Stimulated activated CD4-positive, alpha-beta T cell treated with anti-CD3 and anti-CD28 coated beads, Interleukin-4, amount 100 ng/mL, for 4 hours (primary cell): ENCODE measurements around the gene DAPK1.

Experiments used
- DNase-seq, 2 experiments: peaks; one replicate each; pipeline ENCODE4 v3.0.0-alpha.2; 2020

The DAPK1 gene

DNA sequence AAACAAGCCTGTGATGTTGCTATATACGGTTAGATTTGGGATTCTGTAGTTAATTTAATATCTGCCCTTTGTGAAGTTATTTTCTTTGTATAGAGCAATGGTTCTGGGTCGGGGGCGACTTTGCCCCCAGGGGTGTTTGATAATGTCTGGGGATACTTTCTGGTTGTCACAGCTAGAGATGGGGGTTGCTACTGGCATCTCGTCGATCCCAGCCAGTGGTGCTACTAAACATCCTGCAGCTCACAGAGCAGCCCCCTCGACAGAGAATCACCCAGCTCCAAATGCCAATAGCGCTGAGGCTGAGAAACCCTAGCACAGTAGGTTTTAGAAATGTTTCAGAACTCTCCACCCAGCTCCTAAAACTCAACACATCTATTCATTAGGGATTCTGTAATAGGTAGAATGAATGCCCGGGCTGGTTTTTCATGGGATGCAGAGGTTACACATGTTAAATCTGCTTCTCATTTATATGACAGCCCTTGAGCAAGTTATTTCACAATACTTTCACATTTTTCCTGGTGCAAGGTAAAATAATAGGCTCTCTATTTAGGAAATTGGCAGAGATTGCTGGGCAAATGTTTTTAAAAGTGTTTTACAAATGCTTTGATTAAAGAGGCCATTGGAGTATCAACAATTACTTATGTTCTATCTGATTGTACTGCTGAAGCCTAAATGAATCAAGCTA is 153.1 kb downstream of the DAPK1 start:
- DNase-seq, result no peak

- no peak for DNase-seq
Measured at GRCh38 chr9:87651431-87651830, 153.8 kb downstream of the DAPK1 start.

DNA sequence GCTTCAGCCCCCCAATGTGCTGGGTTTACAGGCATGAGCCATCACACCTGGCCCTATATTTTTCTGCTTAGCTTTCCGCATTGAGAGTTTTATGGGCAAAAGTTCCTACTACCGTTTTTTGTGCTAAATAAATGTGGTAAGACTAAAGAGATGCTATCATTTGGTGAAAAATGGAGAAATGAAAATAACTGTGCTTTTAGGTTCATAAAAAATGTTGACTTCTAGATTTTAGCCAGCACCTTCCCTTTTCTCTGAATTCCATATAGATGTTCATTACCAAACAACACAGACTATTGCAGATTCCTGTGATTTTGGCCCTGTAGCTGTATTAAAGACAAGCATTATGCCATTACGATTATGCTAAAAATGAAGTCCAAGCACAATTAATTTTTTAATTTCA is 156.3 kb downstream of the DAPK1 start:
- DNase-seq, result no peak

DNA sequence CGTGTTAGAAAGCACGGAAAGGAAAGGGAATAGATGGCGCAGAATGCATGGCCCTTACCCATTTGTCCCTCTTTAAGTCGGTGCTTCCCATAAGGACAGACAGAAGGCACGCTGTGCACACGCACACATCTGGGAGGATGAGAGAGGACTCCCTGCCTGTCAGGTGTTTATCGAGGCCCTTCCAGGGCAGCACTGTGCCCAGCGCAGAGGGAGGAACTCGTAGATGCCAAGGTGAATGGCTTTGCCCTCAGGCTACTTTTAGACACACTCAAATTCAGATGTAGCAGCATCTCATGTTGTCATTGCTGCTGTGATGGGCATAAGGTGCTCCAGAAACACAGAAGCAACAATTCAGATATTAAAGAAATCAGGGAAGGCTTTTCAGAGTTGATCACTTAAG is 158.1 kb downstream of the DAPK1 start:
- no peak for DNase-seq

DNA sequence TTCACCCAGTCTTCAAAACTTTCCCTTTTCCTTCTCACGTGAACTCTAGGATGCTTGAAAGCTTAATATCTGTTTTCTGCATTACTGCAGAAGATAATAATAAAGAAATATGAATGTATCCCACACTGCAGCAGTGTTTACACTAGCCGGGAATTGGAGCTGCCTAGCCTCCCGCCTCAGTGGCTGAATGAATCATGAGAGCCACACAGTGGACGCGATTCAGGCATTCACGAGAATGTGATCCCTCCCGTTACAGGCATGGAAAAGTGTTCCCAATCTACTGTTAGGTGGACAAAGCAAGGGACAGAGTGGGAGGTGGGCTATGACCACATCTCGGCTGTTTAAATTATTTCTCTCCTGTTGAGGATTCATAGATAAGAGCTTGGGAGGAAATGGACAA is 158.8 kb downstream of the DAPK1 start:
- DNase-seq, result no peak

DNA sequence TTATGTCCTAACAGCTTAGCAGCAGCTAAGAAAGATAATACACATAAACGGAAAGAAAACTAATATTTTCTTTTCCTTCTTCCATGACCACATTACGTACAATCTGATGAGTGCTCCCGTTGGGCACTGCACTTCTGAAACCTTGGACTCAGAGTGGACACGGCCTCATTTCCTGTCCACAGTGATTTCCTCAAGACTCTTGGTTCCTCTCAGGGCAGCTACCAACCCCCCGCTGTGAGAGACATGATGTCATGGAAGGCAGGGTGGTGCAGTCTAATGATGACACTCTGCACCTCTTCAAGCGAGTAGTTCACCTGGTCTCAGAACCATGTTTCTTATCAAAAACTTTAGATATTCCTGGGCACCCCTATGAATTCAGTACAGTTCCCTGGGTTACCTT is 159.5 kb downstream of the DAPK1 start:
- no peak for DNase-seq

DNA sequence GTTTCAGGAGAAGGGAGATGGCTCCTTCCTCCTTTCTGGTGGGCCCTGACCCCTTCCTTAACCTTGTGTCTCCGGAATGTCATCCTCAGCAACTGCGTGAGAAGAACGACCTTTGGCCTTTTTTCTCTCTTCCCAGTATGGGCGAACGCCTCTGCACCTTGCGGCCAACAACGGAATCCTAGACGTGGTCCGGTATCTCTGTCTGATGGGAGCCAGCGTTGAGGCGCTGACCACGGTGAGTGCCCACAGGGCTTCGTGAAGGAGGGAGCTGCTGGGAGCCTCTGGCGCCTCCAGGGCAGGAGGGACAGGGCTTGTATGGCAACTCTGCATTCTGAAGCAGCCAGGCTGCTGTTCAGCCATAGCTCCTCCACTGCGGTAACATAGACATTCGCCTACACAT is 160.2 kb downstream of the DAPK1 start:
- no peak for DNase-seq

DNA sequence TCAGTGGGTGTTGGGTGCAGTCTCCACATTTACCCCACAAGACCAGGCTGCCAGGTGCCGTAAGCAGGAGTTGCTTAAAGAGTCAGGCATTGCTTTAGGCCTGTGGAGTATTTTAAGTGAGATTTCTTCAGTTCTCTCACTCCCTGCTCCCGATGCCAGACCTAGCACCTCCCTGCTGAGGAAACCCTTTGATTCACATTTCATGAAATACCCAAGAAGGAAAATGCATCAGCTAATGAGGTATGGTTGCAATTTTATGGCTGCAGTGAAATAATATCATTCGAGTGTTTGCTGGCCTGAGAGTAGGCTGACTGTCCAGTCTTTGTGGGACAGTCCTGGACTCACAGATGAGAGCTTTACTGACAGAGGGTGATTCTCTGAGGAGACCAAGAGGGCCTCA is 160.8 kb downstream of the DAPK1 start:
- DNase-seq, result no peak

DNA sequence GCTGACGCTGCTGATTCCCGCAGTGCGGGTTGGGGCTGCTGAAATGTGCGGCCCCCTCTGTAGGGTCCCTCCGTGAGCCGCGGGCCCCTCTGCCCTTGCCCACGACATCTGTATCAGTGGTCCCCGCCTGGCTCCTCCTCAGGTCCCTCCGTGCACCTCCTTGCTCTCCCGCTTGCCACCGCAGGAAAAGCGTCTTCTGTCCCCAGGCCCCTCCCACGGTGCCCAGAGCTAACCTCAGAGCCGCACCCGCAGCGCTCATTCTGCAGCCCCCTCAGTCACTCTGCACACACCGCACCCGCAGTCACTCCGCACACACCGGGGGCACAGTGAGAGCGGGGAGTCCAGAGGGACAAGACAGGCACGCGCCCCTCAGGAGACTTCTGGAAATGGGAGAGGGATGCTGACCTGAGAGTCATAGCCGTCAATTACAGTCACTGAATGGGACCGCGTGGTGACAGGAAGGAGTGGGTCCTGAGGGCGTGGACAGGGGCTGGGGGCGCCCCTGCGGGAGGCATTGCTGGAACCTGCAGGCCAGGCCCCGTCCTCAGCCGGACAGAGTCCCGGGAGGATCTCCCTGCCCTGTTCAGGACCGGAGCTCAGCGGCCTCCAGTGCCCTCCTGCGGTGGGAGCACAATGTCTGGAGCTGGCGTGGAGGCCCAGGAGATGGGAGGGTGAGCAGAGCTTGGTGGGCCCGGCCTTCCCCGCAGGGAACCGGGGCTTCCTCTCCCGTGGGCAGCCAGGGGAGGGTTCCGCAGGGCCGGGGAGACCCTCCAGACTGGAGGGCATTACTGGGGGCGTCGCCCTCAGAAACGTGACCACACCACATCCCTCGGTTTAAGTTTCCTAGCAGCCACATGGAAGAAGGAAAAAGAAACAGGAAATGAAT is 162.1 kb downstream of the DAPK1 start:
- no peak for DNase-seq

DNA sequence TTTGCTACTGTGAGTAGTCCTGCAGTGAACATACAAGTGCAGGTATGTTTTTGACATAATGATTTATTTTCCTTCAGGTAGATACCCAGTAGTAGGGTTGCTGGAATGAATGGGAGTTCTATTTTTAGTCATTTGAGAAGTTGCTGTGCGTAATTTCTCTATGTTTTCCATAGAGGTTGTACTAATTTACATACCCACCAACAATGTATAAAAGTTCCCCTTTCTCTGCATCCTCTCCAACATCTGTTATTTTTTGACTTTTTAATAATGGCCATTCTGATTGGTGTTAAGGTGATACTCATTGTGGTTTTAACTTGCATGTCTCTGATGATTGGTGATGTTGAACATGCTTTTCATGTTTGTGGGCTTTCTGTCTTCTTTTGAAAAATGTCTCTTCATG is 163.6 kb downstream of the DAPK1 start:
- no peak for DNase-seq

DNA sequence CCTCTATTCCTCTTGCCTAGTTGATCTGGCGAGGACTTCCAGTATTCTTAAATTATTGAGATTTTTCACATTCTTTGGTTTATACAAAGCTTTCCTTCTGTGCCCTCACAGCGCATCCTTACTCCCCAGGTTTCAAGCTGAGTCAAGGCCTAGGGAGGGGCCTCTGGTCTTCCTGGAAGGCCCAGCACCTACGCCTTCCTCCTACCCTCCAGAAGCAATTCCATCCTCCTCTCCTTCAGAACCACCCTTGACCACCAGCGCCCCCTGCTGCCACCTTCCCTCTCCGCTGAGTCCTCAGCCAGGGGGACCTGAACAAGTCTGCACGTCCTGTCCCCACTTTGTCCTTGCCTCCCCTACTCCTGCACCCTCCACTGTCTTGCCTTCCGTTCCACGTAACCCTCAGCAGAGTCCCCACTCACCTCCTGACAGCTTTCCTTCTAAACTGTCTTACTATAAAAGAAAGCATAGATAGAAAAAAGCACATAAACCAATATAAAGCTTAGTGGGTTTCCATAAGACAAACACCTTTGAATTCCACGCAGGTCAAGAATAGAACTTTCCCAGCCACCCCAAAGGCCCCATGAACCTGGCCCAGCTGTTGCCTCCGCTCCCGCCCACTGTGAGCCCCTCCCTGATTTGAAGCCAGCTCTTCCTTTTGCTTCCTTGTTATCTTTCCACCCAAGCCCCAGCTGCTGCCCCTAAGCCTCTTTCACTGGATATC is 165.3 kb downstream of the DAPK1 start:
- peak; percentile 21 to 68 for DNase-seq

GRCh38 chr9:87663556-87663955 is 165.9 kb downstream of the DAPK1 start:
- DNase-seq, result no peak

DNA sequence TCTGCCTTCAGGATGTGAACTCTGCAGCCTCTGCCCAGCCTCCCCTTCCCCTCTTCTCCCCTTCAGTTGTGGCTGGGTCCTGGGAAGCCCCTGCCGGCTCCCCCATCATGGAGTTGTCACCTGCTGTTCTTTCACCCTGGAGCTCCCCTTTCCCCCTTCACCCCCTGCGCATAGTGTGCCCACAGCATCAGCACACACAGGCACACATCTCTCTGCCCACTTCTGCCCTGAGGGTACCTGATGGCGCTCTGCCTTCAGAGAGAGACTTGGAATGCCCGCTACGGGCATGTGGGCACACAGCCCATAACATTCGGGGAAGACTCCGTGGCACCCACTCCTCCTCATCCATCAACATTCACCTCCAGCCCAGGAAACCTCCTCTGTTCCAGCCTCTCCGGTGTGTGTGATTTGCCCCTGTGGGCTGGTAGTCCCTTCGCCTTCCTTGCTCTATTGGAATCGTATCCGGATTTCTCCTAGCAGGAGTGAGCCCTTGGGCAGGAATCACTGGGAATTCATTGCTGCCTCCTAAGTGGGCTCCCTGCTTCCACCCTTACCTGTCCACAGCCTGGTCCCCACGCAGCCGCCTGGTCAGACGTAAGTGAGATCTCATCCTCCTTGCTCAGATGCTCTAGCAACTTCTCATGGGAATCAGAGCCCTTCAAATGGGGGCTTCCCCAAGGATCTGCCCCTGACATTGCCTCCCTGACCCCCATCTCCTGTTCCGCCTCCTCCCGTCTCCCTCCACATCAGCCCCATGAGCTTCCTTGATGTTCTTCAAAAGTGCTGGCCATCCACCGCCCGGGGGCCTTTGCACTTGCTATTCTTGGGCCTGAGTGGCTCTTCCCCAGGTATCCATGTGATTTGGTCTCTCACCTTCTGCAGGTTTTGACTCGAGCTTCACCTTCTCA is 166.7 kb downstream of the DAPK1 start:
- no peak for DNase-seq

GRCh38 chr9:87665505-87665904 is 167.8 kb downstream of the DAPK1 start:
- DNase-seq, result no peak

DNA sequence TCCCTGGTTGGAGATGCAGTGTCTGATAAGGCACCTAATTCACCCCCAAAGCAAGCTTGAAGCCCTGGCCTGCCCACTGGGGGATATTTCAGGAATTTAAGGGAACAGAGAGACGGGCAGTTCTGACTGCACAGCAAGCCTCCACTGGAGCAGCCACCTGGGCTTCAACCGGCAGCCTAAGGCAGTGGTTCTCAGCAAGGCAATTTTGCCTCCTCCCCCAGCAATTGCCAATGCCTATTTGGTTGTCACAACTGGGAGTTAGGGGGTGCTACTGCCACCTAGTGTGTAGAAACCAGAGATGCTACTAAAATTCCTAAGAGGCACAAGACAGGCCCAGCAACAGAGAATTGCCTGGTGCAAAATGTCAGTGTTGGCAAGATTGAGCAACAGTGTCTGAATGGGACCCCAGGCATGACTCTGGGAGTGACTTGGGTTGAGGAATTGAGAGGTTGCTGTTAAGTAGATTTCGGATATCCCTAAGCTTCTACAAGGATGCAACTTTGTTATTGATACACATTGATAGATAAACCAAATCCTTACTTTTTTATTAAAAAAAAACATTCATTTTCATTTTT is 169.6 kb downstream of the DAPK1 start:
- no peak for DNase-seq

DNA sequence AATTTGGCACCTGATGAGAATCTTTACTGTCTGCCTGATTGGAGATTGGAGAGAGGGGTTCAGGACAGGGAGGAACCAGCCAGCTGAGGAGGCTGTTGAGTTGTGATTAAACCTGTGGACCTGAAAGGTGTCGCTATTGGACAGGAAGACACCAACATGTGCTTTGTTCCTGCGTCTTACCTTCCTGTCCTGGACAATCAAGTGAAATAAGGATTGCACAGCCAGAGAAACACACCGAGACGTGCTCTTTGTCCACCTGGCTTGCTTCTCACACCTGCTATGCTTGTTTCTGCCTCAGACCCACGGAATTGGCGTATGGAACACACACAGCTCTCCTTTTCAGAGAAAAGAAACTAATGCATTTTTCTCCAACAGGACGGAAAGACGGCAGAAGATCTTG is 170.6 kb downstream of the DAPK1 start:
- DNase-seq, result no peak

- no peak for DNase-seq
Measured at GRCh38 chr9:87668722-87669121, 171.1 kb downstream of the DAPK1 start.

GRCh38 chr9:87670572-87671264 is 173.1 kb downstream of the DAPK1 start:
- no peak for DNase-seq

DNA sequence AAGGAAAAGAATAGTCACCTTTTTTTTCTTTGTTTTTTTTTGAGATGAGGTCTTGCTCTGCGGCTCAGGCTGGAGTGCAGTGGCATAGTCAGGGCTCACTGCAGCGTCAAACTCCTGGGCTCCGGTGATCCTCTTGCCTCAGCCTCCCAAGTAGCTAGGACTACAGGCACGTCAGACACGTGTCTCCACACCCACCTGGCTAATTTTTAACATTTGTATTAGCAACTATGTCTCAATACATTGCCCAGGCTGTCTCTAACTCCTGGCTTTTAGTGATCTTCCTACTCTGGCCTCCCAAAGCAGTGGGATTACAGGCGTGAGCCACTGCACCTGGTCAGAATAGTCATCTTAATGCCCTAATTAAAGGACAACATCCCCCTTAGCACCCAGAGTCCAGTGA is 173.8 kb downstream of the DAPK1 start:
- no peak for DNase-seq

DNA sequence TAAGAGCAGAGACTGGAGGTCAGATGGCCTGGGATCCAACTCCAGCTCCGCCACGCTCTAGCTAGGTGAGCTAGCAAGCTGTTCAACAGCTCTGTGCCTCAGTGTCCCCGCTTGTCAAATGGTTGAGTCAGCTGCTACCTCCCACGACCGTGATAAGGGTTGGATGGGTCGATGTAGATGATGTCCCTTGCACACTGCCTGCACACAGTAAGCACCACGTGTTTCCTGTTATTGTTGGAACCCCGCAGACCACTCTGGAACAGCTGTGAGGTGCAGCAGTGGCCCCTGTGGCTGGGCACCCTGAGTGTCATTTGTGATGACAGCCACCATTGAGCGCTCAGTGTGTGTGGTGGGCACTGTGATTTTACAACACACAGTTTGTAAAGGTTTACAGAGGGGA is 174.3 kb downstream of the DAPK1 start:
- no peak for DNase-seq

GRCh38 chr9:87672586-87672985 is 174.9 kb downstream of the DAPK1 start:
- no peak for DNase-seq
